Measurements from ENCODE around the gene GSTM2.

Gene GSTM2

GRCh38 chr1:109620401-109620791 lies 47.5 kb upstream of the GSTM2 start:
- peaks cover 80% of the 10 kb centered on the region for H3K4me1 ChIP-seq (ENCODE audit: control insufficient read depth, low read length)
- H3K27me3 ChIP-seq (ENCODE audit: control insufficient read depth, low read length), result no peaks in the 10 kb centered on the region
- no peaks in the 10 kb centered on the region for H3K9me2 ChIP-seq (replicated peaks; ENCODE audit: control insufficient read depth, low read length)
- H3K36me3 ChIP-seq (ENCODE audit: control insufficient read depth, low read length), result no peaks in the 10 kb centered on the region
- peaks cover 61% of the 10 kb centered on the region for H3K79me2 ChIP-seq (ENCODE audit: control insufficient read depth, low read length)
- H3K27ac ChIP-seq (ENCODE audit: low read depth, low read length), result peak overlapping the region; percentile 44
- no peaks in the 10 kb centered on the region for H3K9me3 ChIP-seq (ENCODE audit: control insufficient read depth, insufficient read depth, low read length)
- no peaks in the 10 kb centered on the region for H4K20me1 ChIP-seq (ENCODE audit: control insufficient read depth, insufficient read depth, low read depth, low read length)
- H3F3A ChIP-seq (ENCODE audit: control insufficient read depth, insufficient read depth), result peaks cover 12% of the 10 kb centered on the region
- H3K4me3 ChIP-seq (ENCODE audit: low read length), result peak overlapping the region; percentile 81
- TF ChIP-seq EZH2phosphoT487 (IDR thresholded peaks at IDR 0.05; ENCODE audit: borderline replicate concordance, low read length), result no peak
- peak overlapping the region; percentile 77 for H3K4me2 ChIP-seq (ENCODE audit: low read length)

GRCh38 chr1:109620841-109621286 lies 47.0 kb upstream of the GSTM2 start:
- Histone ChIP-seq H3K27ac (ENCODE audit: low read depth, low read length) (peak overlapping the region; percentile 44), H3K4me3 (ENCODE audit: low read length) (peak overlapping the region; percentile 81), H3K36me3 (ENCODE audit: control insufficient read depth, low read length) (no peaks in the 10 kb centered on the region), H3K4me2 (ENCODE audit: low read length) (peak overlapping the region; percentile 77), H3K79me2 (ENCODE audit: control insufficient read depth, low read length) (peaks cover 63% of the 10 kb centered on the region), H3F3A (ENCODE audit: control insufficient read depth, insufficient read depth) (peaks cover 12% of the 10 kb centered on the region), H4K20me1 (ENCODE audit: control insufficient read depth, insufficient read depth, low read depth, low read length) (no peaks in the 10 kb centered on the region), H3K9me2 (replicated peaks; ENCODE audit: control insufficient read depth, low read length) (no peaks in the 10 kb centered on the region), H3K27me3 (ENCODE audit: control insufficient read depth, low read length) (no peaks in the 10 kb centered on the region), H3K9me3 (ENCODE audit: control insufficient read depth, insufficient read depth, low read length) (no peaks in the 10 kb centered on the region), H3K4me1 (ENCODE audit: control insufficient read depth, low read length) (peaks cover 75% of the 10 kb centered on the region)
- TF ChIP-seq EZH2phosphoT487 (IDR thresholded peaks at IDR 0.05; ENCODE audit: borderline replicate concordance, low read length) (no peak), CTCF (IDR thresholded peaks at IDR 0.05; ENCODE audit: low read depth, low read length, poor library complexity, severe bottlenecking) (no peak)

- Histone ChIP-seq H3K4me3 (ENCODE audit: low read length) (peak overlapping the region; percentile 81), H4K20me1 (ENCODE audit: control insufficient read depth, insufficient read depth, low read depth, low read length) (no peaks in the 10 kb centered on the region), H3K27me3 (ENCODE audit: control insufficient read depth, low read length) (no peaks in the 10 kb centered on the region), H3K36me3 (ENCODE audit: control insufficient read depth, low read length) (peaks cover 5% of the 10 kb centered on the region), H3K4me2 (ENCODE audit: low read length) (peak overlapping the region; percentile 77), H3K4me1 (ENCODE audit: control insufficient read depth, low read length) (peaks cover 68% of the 10 kb centered on the region), H3K27ac (ENCODE audit: low read depth, low read length) (no peak overlapping the region), H3K9me2 (replicated peaks; ENCODE audit: control insufficient read depth, low read length) (no peaks in the 10 kb centered on the region), H3F3A (ENCODE audit: control insufficient read depth, insufficient read depth) (peaks cover 5% of the 10 kb centered on the region), H3K9me3 (ENCODE audit: control insufficient read depth, insufficient read depth, low read length) (no peaks in the 10 kb centered on the region), H3K79me2 (ENCODE audit: control insufficient read depth, low read length) (peaks cover 63% of the 10 kb centered on the region)
- TF ChIP-seq EZH2phosphoT487 (IDR thresholded peaks at IDR 0.05; ENCODE audit: borderline replicate concordance, low read length) (no peak), CTCF (IDR thresholded peaks at IDR 0.05; ENCODE audit: low read depth, low read length, poor library complexity, severe bottlenecking) (no peak)
These were observed 46.3 kb upstream of the GSTM2 start for GRCh38 chr1:109621379-109622136.

Measured in DOHH2 (cell line).